ENCODE measurements around the gene TOR1AIP2. TPM values are rescaled to one million over a fixed set of nuclear protein-coding genes. Genes with fewer than 3 reads are reported as not detected.

Gene TOR1AIP2
- total and polyA plus RNA-seq, 2 of the 13 experiments (the other 11 are each of a cell fraction or from before 2014, with no cell fraction given) = 35.2 to 65.8 TPM

GRCh38 chr1:179882253-179883039, 4.8 kb upstream of the TOR1AIP2 start, which contains the start of gene TOR1AIP1 (continued):
- TF ChIP-seq NRL (CRISPR knock-in tag; IDR thresholded peaks at IDR 0.05; ENCODE audit: borderline replicate concordance) (peak; percentile 56; the same call in 1 of the 2 replicates), MXD1 (CRISPR knock-in tag; IDR thresholded peaks at IDR 0.05) (peak; percentile 68), PRPF4 (IDR thresholded peaks at IDR 0.05; ENCODE audit: low read depth, low read length, poor library complexity, severe bottlenecking) (no peak), DNMT3B (CRISPR knock-in tag; conservative IDR thresholded peaks at IDR 0.05) (peak; percentile 75; the same call in 1 of the 2 replicates), SNAI1 (CRISPR knock-in tag; IDR thresholded peaks at IDR 0.05; ENCODE audit: borderline replicate concordance) (0 out of 2 replicates have a peak, but pooled peaks have one; percentile 47), NFATC3 (CRISPR knock-in tag; IDR thresholded peaks at IDR 0.05) (no peak), ZNF354B (CRISPR knock-in tag; IDR thresholded peaks at IDR 0.05) (no peak), SETDB1 (CRISPR knock-in tag; IDR thresholded peaks at IDR 0.05; ENCODE audit: borderline replicate concordance) (no peak), ZNF496 (CRISPR knock-in tag; IDR thresholded peaks at IDR 0.05; ENCODE audit: insufficient replicate concordance) (no peak), HMGXB4 (CRISPR knock-in tag; IDR thresholded peaks at IDR 0.05; ENCODE audit: borderline replicate concordance in 1 of 2, low read depth in 1 of 2) (peak; percentile 86 to 95; a peak in 3 of 4 replicates), TIGD3 (CRISPR knock-in tag; IDR thresholded peaks at IDR 0.05; ENCODE audit: borderline replicate concordance) (no peak), ETV6 (CRISPR knock-in tag; conservative IDR thresholded peaks at IDR 0.05) (no peak; the same call in 1 of the 2 replicates), SNRNP70 (IDR thresholded peaks at IDR 0.05; ENCODE audit: low read depth, low read length) (no peak), XRCC5 (optimal IDR thresholded peaks at IDR 0.05; ENCODE audit: low read length) (peak; percentile 99)
- TF ChIP-seq, protein P1, sequence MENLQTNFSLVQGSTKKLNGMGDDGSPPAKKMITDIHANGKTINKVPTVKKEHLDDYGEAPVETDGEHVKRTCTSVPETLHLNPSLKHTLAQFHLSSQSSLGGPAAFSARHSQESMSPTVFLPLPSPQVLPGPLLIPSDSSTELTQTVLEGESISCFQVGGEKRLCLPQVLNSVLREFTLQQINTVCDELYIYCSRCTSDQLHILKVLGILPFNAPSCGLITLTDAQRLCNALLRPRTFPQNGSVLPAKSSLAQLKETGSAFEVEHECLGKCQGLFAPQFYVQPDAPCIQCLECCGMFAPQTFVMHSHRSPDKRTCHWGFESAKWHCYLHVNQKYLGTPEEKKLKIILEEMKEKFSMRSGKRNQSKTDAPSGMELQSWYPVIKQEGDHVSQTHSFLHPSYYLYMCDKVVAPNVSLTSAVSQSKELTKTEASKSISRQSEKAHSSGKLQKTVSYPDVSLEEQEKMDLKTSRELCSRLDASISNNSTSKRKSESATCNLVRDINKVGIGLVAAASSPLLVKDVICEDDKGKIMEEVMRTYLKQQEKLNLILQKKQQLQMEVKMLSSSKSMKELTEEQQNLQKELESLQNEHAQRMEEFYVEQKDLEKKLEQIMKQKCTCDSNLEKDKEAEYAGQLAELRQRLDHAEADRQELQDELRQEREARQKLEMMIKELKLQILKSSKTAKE (CRISPR knock-in tag; IDR thresholded peaks at IDR 0.05; ENCODE audit: borderline replicate concordance) = peak; percentile 85; the same call in 1 of the 2 replicates
- TF ChIP-seq, protein P2, sequence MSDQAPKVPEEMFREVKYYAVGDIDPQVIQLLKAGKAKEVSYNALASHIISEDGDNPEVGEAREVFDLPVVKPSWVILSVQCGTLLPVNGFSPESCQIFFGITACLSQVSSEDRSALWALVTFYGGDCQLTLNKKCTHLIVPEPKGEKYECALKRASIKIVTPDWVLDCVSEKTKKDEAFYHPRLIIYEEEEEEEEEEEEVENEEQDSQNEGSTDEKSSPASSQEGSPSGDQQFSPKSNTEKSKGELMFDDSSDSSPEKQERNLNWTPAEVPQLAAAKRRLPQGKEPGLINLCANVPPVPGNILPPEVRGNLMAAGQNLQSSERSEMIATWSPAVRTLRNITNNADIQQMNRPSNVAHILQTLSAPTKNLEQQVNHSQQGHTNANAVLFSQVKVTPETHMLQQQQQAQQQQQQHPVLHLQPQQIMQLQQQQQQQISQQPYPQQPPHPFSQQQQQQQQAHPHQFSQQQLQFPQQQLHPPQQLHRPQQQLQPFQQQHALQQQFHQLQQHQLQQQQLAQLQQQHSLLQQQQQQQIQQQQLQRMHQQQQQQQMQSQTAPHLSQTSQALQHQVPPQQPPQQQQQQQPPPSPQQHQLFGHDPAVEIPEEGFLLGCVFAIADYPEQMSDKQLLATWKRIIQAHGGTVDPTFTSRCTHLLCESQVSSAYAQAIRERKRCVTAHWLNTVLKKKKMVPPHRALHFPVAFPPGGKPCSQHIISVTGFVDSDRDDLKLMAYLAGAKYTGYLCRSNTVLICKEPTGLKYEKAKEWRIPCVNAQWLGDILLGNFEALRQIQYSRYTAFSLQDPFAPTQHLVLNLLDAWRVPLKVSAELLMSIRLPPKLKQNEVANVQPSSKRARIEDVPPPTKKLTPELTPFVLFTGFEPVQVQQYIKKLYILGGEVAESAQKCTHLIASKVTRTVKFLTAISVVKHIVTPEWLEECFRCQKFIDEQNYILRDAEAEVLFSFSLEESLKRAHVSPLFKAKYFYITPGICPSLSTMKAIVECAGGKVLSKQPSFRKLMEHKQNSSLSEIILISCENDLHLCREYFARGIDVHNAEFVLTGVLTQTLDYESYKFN (CRISPR knock-in tag; conservative IDR thresholded peaks at IDR 0.05) = peak; percentile 55; the same call in 1 of the 2 replicates

Data from HepG2 (cell line).